SK-N-SH (cell line): ENCODE results near the gene ARHGEF25.

ENCODE experiments used
- CTCF ChIP-seq: fragments of 200-600 bp; sonication (generic); IDR thresholded peaks from 2 replicates; pipeline ENCODE4 v1.6.1; 2017; ENCODE audit warnings: antibody characterized with exemption, mild to moderate bottlenecking, moderate library complexity
- ELF1 ChIP-seq: IDR thresholded peaks from 2 replicates; pipeline ENCODE4 v1.4.0; 2012
- GABPA ChIP-seq: IDR thresholded peaks from 2 replicates; pipeline ENCODE4 v1.4.0; 2012; ENCODE audit warnings: low read depth, mild to moderate bottlenecking
- GATA2 ChIP-seq: sonication (generic); formaldehyde crosslinking; IDR thresholded peaks from 2 replicates; pipeline ENCODE4 v1.5.0; 2020; ENCODE audit warnings: mild to moderate bottlenecking, missing genetic modification reagents
- NFIC ChIP-seq: IDR thresholded peaks from 2 replicates; pipeline ENCODE4 v1.4.0; 2012; ENCODE audit warnings: borderline replicate concordance
- POLR2AphosphoS5 ChIP-seq: IDR thresholded peaks from 2 replicates; pipeline ENCODE4 v1.6.1; 2012; ENCODE audit warnings: low read depth, low read length
- RAD21 ChIP-seq: IDR thresholded peaks from 2 replicates; pipeline ENCODE4 v1.6.1; 2012; ENCODE audit warnings: mild to moderate bottlenecking, low read length
- REST ChIP-seq: IDR thresholded peaks from 2 replicates; pipeline ENCODE4 v1.6.1; 2012; ENCODE audit warnings: mild to moderate bottlenecking, low read depth, low read length, moderate library complexity
- RFX5 ChIP-seq: IDR thresholded peaks from 2 replicates; pipeline ENCODE4 v1.6.1; 2012; ENCODE audit warnings: mild to moderate bottlenecking, improper control_type of control experiment, low read length
- SIN3A ChIP-seq: IDR thresholded peaks from 2 replicates; pipeline ENCODE4 v1.6.1; 2012; ENCODE audit warnings: low read depth, mild to moderate bottlenecking, low read length, moderate library complexity, borderline replicate concordance
- TAF1 ChIP-seq: IDR thresholded peaks from 2 replicates; pipeline ENCODE4 v1.6.1; 2012; ENCODE audit warnings: low read depth, mild to moderate bottlenecking, low read length, moderate library complexity, borderline replicate concordance
- YY1 ChIP-seq: IDR thresholded peaks from 2 replicates; pipeline ENCODE4 v1.4.0; 2012; ENCODE audit warnings: low read depth, mild to moderate bottlenecking

- TF ChIP-seq POLR2AphosphoS5, result no peak
- TF ChIP-seq CTCF, result no peak
- no peak for TF ChIP-seq GATA2 (CRISPR knock-in tag)
- no peak for TF ChIP-seq TAF1
- TF ChIP-seq GABPA, result no peak
- no peak for TF ChIP-seq NFIC
- no peak for TF ChIP-seq REST
- TF ChIP-seq ELF1, result no peak
- TF ChIP-seq RFX5, result no peak
- TF ChIP-seq YY1, result no peak
- no peak for TF ChIP-seq SIN3A
- no peak for TF ChIP-seq RAD21
These were observed 7.9 kb upstream of the ARHGEF25 start for GRCh38 chr12:57603324-57603723.
